ENCODE measurements around the gene MTUS2. TPM values are rescaled to one million over a fixed set of nuclear protein-coding genes. Genes with fewer than 3 reads are reported as not detected.
A peak's percentile ranks its signal among the peaks of the same experiment; 100 is the strongest.

The MTUS2 gene
- total RNA-seq, 1 donor from 2014 or later, result 4.1 TPM

DNA sequence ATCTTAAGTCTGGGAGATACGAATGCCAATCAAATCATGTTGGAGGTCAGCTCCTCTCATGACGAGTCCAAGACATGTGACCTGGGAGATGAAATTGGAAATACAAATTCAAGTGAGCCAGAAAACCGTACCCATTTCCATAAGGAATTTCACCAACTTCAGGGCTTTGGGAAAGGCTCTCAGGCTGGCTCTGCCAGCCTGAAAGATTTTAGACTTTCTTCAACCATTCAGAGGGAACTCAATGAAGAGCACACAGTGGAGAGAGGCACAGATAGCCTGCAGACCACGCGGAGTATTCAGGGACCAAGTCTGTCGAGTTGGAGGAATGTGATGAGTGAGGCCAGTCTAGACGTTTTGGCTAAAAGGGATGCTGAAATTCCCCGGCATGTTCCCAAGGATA lies 204.6 kb downstream of the MTUS2 start:
- no peak for TF ChIP-seq CTCF (conservative IDR thresholded peaks at IDR 0.05)
- no peak for DNase-seq (ENCODE audit: extremely low spot score, unreplicated experiment)
- no peak overlapping the region for H3K4me3 Mint-ChIP-seq
- no peaks in the 10 kb centered on the region for H3K4me1 Mint-ChIP-seq (ENCODE audit: unreplicated experiment)
- H3K27me3 Mint-ChIP-seq, result no peaks in the 10 kb centered on the region
- H3K9me3 Mint-ChIP-seq, result peaks cover 5% of the 10 kb centered on the region
- H3K27ac Mint-ChIP-seq, result no peak overlapping the region
- peaks cover 4% of the 10 kb centered on the region for H3K36me3 Mint-ChIP-seq

- H3K4me1 Mint-ChIP-seq (ENCODE audit: unreplicated experiment), result no peaks in the 10 kb centered on the region
- H3K4me3 Mint-ChIP-seq, result no peak overlapping the region
- peaks cover 4% of the 10 kb centered on the region for H3K36me3 Mint-ChIP-seq
- no peak for TF ChIP-seq CTCF (conservative IDR thresholded peaks at IDR 0.05)
- no peak overlapping the region for H3K27ac Mint-ChIP-seq
- no peaks in the 10 kb centered on the region for H3K9me3 Mint-ChIP-seq
- no peak for DNase-seq (ENCODE audit: extremely low spot score, unreplicated experiment)
- H3K27me3 Mint-ChIP-seq, result no peaks in the 10 kb centered on the region
Measured at GRCh38 chr13:29028868-29029267, 208.7 kb downstream of the MTUS2 start.

DNA sequence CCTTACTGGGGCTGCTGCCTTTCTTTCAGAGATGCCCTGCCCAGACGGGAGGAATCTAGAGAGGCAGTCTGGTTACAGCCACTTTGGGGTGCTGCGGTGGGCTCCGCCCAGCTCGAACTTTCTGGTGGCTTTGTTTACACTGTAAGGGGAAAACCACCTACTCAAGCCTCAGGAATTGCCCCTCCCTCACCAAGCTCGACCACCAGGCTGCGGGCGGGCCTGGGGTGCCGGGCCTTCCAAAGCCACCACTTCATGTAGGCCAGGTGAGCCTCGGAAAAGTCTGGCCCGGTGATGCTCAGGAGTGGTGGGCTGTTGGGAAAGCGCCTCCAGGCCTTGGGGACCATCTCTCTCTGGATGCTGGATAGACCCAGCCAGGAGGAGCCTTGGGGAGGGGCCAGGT lies 218.6 kb downstream of the MTUS2 start:
- DNase-seq (ENCODE audit: extremely low spot score, unreplicated experiment), result no peak
- Mint-ChIP-seq H3K4me1 (ENCODE audit: unreplicated experiment) (no peaks in the 10 kb centered on the region), H3K36me3 (no peaks in the 10 kb centered on the region), H3K27ac (no peak overlapping the region), H3K4me3 (no peak overlapping the region), H3K27me3 (no peaks in the 10 kb centered on the region), H3K9me3 (no peaks in the 10 kb centered on the region)
- no peak for TF ChIP-seq CTCF (conservative IDR thresholded peaks at IDR 0.05)

- no peak overlapping the region for H3K27ac Mint-ChIP-seq
- no peaks in the 10 kb centered on the region for H3K27me3 Mint-ChIP-seq
- no peaks in the 10 kb centered on the region for H3K9me3 Mint-ChIP-seq
- no peaks in the 10 kb centered on the region for H3K36me3 Mint-ChIP-seq
- TF ChIP-seq CTCF (conservative IDR thresholded peaks at IDR 0.05), result no peak
- H3K4me1 Mint-ChIP-seq (ENCODE audit: unreplicated experiment), result no peaks in the 10 kb centered on the region
- no peak overlapping the region for H3K4me3 Mint-ChIP-seq
- no peak for DNase-seq (ENCODE audit: extremely low spot score, unreplicated experiment)
Measured at GRCh38 chr13:29039212-29039611, 219.1 kb downstream of the MTUS2 start.

DNA sequence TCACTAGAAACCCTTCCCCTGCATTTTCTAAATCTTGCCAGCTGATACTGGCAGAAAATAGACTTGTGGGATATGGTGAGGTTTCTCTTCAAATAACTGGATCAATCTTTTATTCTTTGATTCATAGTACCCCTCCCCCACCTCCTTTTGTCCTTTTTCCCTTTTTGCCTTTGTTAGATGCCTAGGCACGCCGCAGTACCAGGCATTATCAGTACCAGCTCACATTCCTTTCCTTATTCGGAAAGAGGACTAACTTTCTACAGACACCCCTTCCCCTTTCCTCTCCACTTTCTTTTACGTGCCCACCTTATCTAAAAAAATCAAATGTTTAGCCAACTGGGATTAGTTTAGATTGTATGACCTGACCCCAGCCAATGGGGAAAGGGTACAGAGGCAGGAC lies 226.4 kb downstream of the MTUS2 start:
- DNase-seq (ENCODE audit: extremely low spot score, unreplicated experiment), result no peak
- Mint-ChIP-seq H3K36me3 (peaks cover 3% of the 10 kb centered on the region), H3K9me3 (peaks cover 9% of the 10 kb centered on the region), H3K4me1 (ENCODE audit: unreplicated experiment) (peaks cover 11% of the 10 kb centered on the region), H3K27ac (peak overlapping the region; percentile 29), H3K27me3 (no peaks in the 10 kb centered on the region), H3K4me3 (no peak overlapping the region)
- TF ChIP-seq CTCF (conservative IDR thresholded peaks at IDR 0.05), result no peak

- Mint-ChIP-seq H3K9me3 (peaks cover 9% of the 10 kb centered on the region), H3K27me3 (no peaks in the 10 kb centered on the region), H3K36me3 (peaks cover 3% of the 10 kb centered on the region), H3K27ac (no peak overlapping the region), H3K4me1 (ENCODE audit: unreplicated experiment) (peaks cover 12% of the 10 kb centered on the region), H3K4me3 (no peak overlapping the region)
- TF ChIP-seq CTCF (conservative IDR thresholded peaks at IDR 0.05), result no peak
- no peak for DNase-seq (ENCODE audit: extremely low spot score, unreplicated experiment)
Measured at GRCh38 chr13:29049524-29049923, 229.4 kb downstream of the MTUS2 start.
